BJ (cell line): ENCODE results near the gene CAPN8. TPM values are rescaled to one million over a fixed set of nuclear protein-coding genes. Genes with fewer than 3 reads are reported as not detected.

ENCODE experiments used
- CTCF ChIA-PET: fragments of 350-600 bp; formaldehyde crosslinking; extraction: SDS; loops from one replicate; lab custom pipeline; 2021; ENCODE audit warnings: antibody characterized with exemption, inconsistent platforms; lab: Yijun Ruan, JAX
- POLR2A ChIA-PET: fragments of 300-600 bp; sonication (Branson Sonifier 250); formaldehyde crosslinking; extraction: SDS; loops from one replicate; lab custom pipeline; 2021; ENCODE audit warnings: antibody characterized with exemption; lab: Charles Lee
- DNase-seq: peaks from one replicate; pipeline ENCODE4 v3.0.0-alpha.2; 2011; ENCODE audit warnings: low read depth
- H3K27me3 ChIP-seq: 2 replicates; pipeline ENCODE4 v1.6.0; 2011; ENCODE audit warnings: low read length; ENCODE audit not compliant: control insufficient read depth, insufficient read depth
- H3K36me3 ChIP-seq: 2 replicates; pipeline ENCODE4 v1.5.1; 2011; ENCODE audit warnings: low read length; ENCODE audit not compliant: control insufficient read depth, insufficient read depth
- H3K4me3 ChIP-seq: 2 replicates; pipeline ENCODE4 v1.5.1; 2011; ENCODE audit warnings: low read depth, mild to moderate bottlenecking, control low read depth, low read length
- CTCF ChIP-seq: IDR thresholded peaks from 2 replicates; pipeline ENCODE4 v1.5.1; 2011; ENCODE audit warnings: low read depth, mild to moderate bottlenecking, control low read depth, inconsistent platforms, low read length, moderate library complexity; ENCODE audit not compliant: insufficient read depth
- polyA minus RNA-seq: library from RNA; depleted of rRNA, polyadenylated mRNA; stranded (reverse); fragments of >200 nt; gene quantifications from 2 replicates; pipeline ENCODE4 v1.2.3, GENCODE V29; 2011; rRNA and poly(A)+ RNA removed
- polyA plus RNA-seq: library from polyadenylated mRNA; depleted of rRNA; stranded (reverse); fragments of >200 nt; gene quantifications from 2 replicates; pipeline ENCODE4 v1.2.3, GENCODE V29; 2011; rRNA removed

The CAPN8 gene
- polyA plus RNA-seq, result 0.11 TPM in 1 of 2 replicates, not detected in the other
- 0.15 TPM in 1 of 2 replicates, not detected in the other for polyA minus RNA-seq

- peaks cover 2% of the 10 kb centered on the region for H3K27me3 ChIP-seq
- ChIA-PET CTCF (interaction anchor here (1.2 kb wide), 1 partner anchor 536 kb away, joined by 3 read pairs; no protein-coding TSS in a partner anchor), POLR2A (no interaction called here)
- TF ChIP-seq CTCF, result no peak
- H3K36me3 ChIP-seq, result no peaks in the 10 kb centered on the region; the same call in 1 of the 2 replicates
- no peak for DNase-seq
- H3K4me3 ChIP-seq, result no peak within 1 kb of the TSS
These were observed at the start of gene CAPN8 for GRCh38 chr1:223665592-223666312. TSS of gene CAPN8 (minus strand) at chr1:223665701. CDS start at chr1:223665646, 55 bp downstream.

GRCh38 chr1:223714849-223715603, 49.5 kb upstream of the CAPN8 start:
- no peaks in the 10 kb centered on the region for H3K27me3 ChIP-seq
- POLR2A ChIA-PET, result interaction anchor here (0.6 to 0.9 kb wide), 2 partner anchors 12 to 24 kb away, joined by 3 to 5 read pairs; no protein-coding TSS in a partner anchor
- CTCF ChIA-PET, result interaction anchor here (0.6 to 2.5 kb wide), 4 partner anchors 12 to 410 kb away, joined by 3 to 15 read pairs (median 3); no protein-coding TSS in a partner anchor

DNA sequence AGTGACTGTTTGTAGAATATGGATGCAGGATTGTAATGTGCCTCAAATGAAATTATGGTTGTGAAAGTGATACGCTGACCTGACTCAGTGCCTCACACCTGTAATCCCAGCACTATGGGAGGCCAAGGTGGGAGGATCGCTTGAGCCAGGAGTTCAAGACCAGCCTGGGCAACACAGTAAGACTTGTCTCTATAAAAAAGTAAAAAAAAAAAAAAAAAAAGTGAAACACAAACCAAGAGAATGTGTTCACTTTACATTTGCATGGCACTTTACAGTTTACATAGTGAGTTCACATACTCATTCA, 48.9 kb upstream of the CAPN8 start:
- peak overlapping the region; percentile 82 for H3K4me3 ChIP-seq
- peaks cover 7% of the 10 kb centered on the region; the same call in 1 of the 2 replicates for H3K36me3 ChIP-seq
- DNase-seq, result no peak
- no peak for TF ChIP-seq CTCF
- POLR2A ChIA-PET, result no interaction called here
- CTCF ChIA-PET, result no interaction called here
- no peaks in the 10 kb centered on the region for H3K27me3 ChIP-seq

More at GRCh38 chr1:223714849-223715603, 49.5 kb upstream of the CAPN8 start:
- Histone ChIP-seq H3K4me3 (peak overlapping the region; percentile 18), H3K36me3 (peaks cover 8% of the 10 kb centered on the region; the same call in 1 of the 2 replicates)
- TF ChIP-seq CTCF, result no peak
- DNase-seq, result peak; percentile 75

GRCh38 chr1:223713546-223714420, 48.3 kb upstream of the CAPN8 start:
- peaks cover 7% of the 10 kb centered on the region; the same call in 1 of the 2 replicates for H3K36me3 ChIP-seq
- ChIA-PET CTCF (interaction anchor here (2.0 to 4.4 kb wide), 4 partner anchors 17 to 35 kb away, joined by 9 to 69 read pairs (median 16); no protein-coding TSS in a partner anchor), POLR2A (no interaction called here)
- TF ChIP-seq CTCF, result no peak
- no peak for DNase-seq
- H3K27me3 ChIP-seq, result no peaks in the 10 kb centered on the region
- peak overlapping the region; percentile 82 for H3K4me3 ChIP-seq
